GM23338 (cell line): ENCODE data around the gene WFDC8. TPM values are rescaled to one million over a fixed set of nuclear protein-coding genes. Genes with fewer than 3 reads are reported as not detected.

Experiments
- ATAC-seq: fragments of 200-7000 bp; cut with Tn5 transposase; 3 replicates; pipeline ENCODE4 v1.9.1; 2020
- DNase-seq: peaks from one replicate; pipeline ENCODE4 v3.0.0-alpha.2; 2015; ENCODE audit warnings: low spot score
- H2AFZ ChIP-seq: fragments of 200-600 bp; sonication (generic); 2 replicates; pipeline ENCODE4 v1.8.0; 2016; ENCODE audit warnings: antibody characterized with exemption, mild to moderate bottlenecking, moderate library complexity
- H3F3A ChIP-seq: fragments of 200-600 bp; sonication (generic); replicated peaks from 2 replicates; pipeline ENCODE4 v1.8.0; 2017; ENCODE audit warnings: antibody characterized with exemption, mixed run types, low read depth
- H3K27ac ChIP-seq: fragments of 200-600 bp; sonication (generic); 2 replicates; pipeline ENCODE4 v1.6.1; 2016; ENCODE audit warnings: low read depth
- H3K27me3 ChIP-seq: fragments of 200-600 bp; sonication (generic); 2 replicates; pipeline ENCODE4 v1.8.0; 2016; ENCODE audit warnings: mild to moderate bottlenecking, mixed run types, moderate library complexity; ENCODE audit not compliant: insufficient read depth
- H3K36me3 ChIP-seq: fragments of 200-600 bp; sonication (generic); 2 replicates; pipeline ENCODE4 v1.8.0; 2016; ENCODE audit warnings: mild to moderate bottlenecking; ENCODE audit not compliant: insufficient read depth
- H3K4me1 ChIP-seq: fragments of 200-600 bp; sonication (generic); 2 replicates; pipeline ENCODE4 v1.8.0; 2016; ENCODE audit warnings: mild to moderate bottlenecking, moderate library complexity; ENCODE audit not compliant: insufficient read depth
- H3K4me2 ChIP-seq: fragments of 200-600 bp; sonication (generic); 2 replicates; pipeline ENCODE4 v1.7.1; 2017; ENCODE audit warnings: mixed run types
- H3K4me3 ChIP-seq: fragments of 200-600 bp; sonication (generic); 2 replicates; pipeline ENCODE4 v1.6.1; 2016; ENCODE audit warnings: mixed run types
- H3K79me2 ChIP-seq: fragments of 200-600 bp; sonication (generic); replicated peaks from 2 replicates; pipeline ENCODE4 v1.8.0; 2017; ENCODE audit warnings: mild to moderate bottlenecking; ENCODE audit not compliant: insufficient read depth
- H3K9me2 ChIP-seq: fragments of 200-600 bp; sonication (generic); 2 replicates; pipeline ENCODE4 v1.8.0; 2017; ENCODE audit not compliant: insufficient read depth
- H4K20me1 ChIP-seq: fragments of 200-600 bp; sonication (generic); replicated peaks from 2 replicates; pipeline ENCODE4 v1.8.0; 2017; ENCODE audit warnings: mild to moderate bottlenecking; ENCODE audit not compliant: insufficient read depth
- H3K27ac Mint-ChIP-seq: 2 replicates; pipeline ENCODE4 v1.8.0; 2020; ENCODE audit warnings: inconsistent platforms, mild to moderate bottlenecking, moderate library complexity, mixed read lengths
- H3K27me3 Mint-ChIP-seq: 3 replicates; pipeline ENCODE4 v1.8.0; 2022; ENCODE audit warnings: low read depth, mild to moderate bottlenecking, moderate library complexity, mixed read lengths, inconsistent platforms; ENCODE audit not compliant: insufficient read depth, poor library complexity
- H3K36me3 Mint-ChIP-seq: 3 replicates; pipeline ENCODE4 v1.8.0; 2021; ENCODE audit warnings: low read depth, mild to moderate bottlenecking, inconsistent platforms, moderate library complexity, mixed read lengths
- H3K4me1 Mint-ChIP-seq: 3 replicates; pipeline ENCODE4 v1.8.0; 2020; ENCODE audit warnings: mild to moderate bottlenecking, inconsistent platforms, mixed read lengths
- H3K4me3 Mint-ChIP-seq: 3 replicates; pipeline ENCODE4 v1.8.0; 2021; ENCODE audit warnings: moderate library complexity, mild to moderate bottlenecking, inconsistent platforms, mixed read lengths
- H3K9me3 Mint-ChIP-seq: 3 replicates; pipeline ENCODE4 v1.8.0; 2020; ENCODE audit warnings: moderate library complexity, mild to moderate bottlenecking, inconsistent platforms, mixed read lengths
- EZH2phosphoT487 ChIP-seq: fragments of 200-600 bp; sonication (generic); IDR thresholded peaks from one replicate; pipeline ENCODE4 v1.8.1; 2018; ENCODE audit warnings: antibody characterized with exemption; ENCODE audit not compliant: unreplicated experiment
- POLR2AphosphoS5 ChIP-seq: IDR thresholded peaks from 2 replicates; pipeline ENCODE4 v1.6.1; 2016; ENCODE audit warnings: antibody characterized with exemption, low read depth
- ZNF331 ChIP-seq: fragments of 250-450 bp; sonication (Bioruptor Pico); IDR thresholded peaks from 2 replicates; pipeline ENCODE4 v1.5.0; 2020; ENCODE audit warnings: low read depth, mild to moderate bottlenecking, moderate library complexity
- polyA plus RNA-seq: library from polyadenylated mRNA; unstranded; fragments of >200 nt; fragmentation: Nextera tagmentation; extraction: Ambion mirVana; gene quantifications from 2 replicates; pipeline ENCODE4 v1.2.1, GENCODE V29; 2016
- total RNA-seq: library from RNA; depleted of rRNA; stranded (reverse); fragments of >200 nt; shearing (Covaris generic); gene quantifications from 2 replicates; pipeline ENCODE4 v1.2.3, GENCODE V29; 2014
- TF ChIP-seq, protein P1 (sequence below): fragments of 250-450 bp; sonication (Bioruptor Pico); IDR thresholded peaks from 2 replicates; pipeline ENCODE4 v1.5.0; 2020; ENCODE audit warnings: mild to moderate bottlenecking, moderate library complexity
- TF ChIP-seq, protein P2 (sequence below), 2 experiments: fragments of 200-600 bp in 1 of 2; sonication (generic) in 1 of 2; conservative IDR thresholded peaks; 2 replicates each; pipeline versions ENCODE4 v1.5.1 to v1.6.1; 2016 to 2017; ENCODE audit warnings: antibody characterized with exemption in 2 of 2, low read depth in 2 of 2, mild to moderate bottlenecking in 2 of 2, moderate library complexity in 1 of 2

WFDC8 gene
- total and polyA plus RNA-seq, 2 experiments from 2014 or later = 0.23 TPM; not detected in 1

GRCh38 chr20:45545754-45546453, 33.2 kb downstream of the WFDC8 start:
- H3K9me3 Mint-ChIP-seq = no peaks in the 10 kb centered on the region; the same call in 2 of the 3 replicates
- no peak overlapping the region for H3K4me3 Mint-ChIP-seq
- H4K20me1 ChIP-seq = no peaks in the 10 kb centered on the region
- TF ChIP-seq POLR2AphosphoS5 (no peak), ZNF331 (CRISPR knock-in tag) (no peak), EZH2phosphoT487 (no peak)
- TF ChIP-seq, protein P1, sequence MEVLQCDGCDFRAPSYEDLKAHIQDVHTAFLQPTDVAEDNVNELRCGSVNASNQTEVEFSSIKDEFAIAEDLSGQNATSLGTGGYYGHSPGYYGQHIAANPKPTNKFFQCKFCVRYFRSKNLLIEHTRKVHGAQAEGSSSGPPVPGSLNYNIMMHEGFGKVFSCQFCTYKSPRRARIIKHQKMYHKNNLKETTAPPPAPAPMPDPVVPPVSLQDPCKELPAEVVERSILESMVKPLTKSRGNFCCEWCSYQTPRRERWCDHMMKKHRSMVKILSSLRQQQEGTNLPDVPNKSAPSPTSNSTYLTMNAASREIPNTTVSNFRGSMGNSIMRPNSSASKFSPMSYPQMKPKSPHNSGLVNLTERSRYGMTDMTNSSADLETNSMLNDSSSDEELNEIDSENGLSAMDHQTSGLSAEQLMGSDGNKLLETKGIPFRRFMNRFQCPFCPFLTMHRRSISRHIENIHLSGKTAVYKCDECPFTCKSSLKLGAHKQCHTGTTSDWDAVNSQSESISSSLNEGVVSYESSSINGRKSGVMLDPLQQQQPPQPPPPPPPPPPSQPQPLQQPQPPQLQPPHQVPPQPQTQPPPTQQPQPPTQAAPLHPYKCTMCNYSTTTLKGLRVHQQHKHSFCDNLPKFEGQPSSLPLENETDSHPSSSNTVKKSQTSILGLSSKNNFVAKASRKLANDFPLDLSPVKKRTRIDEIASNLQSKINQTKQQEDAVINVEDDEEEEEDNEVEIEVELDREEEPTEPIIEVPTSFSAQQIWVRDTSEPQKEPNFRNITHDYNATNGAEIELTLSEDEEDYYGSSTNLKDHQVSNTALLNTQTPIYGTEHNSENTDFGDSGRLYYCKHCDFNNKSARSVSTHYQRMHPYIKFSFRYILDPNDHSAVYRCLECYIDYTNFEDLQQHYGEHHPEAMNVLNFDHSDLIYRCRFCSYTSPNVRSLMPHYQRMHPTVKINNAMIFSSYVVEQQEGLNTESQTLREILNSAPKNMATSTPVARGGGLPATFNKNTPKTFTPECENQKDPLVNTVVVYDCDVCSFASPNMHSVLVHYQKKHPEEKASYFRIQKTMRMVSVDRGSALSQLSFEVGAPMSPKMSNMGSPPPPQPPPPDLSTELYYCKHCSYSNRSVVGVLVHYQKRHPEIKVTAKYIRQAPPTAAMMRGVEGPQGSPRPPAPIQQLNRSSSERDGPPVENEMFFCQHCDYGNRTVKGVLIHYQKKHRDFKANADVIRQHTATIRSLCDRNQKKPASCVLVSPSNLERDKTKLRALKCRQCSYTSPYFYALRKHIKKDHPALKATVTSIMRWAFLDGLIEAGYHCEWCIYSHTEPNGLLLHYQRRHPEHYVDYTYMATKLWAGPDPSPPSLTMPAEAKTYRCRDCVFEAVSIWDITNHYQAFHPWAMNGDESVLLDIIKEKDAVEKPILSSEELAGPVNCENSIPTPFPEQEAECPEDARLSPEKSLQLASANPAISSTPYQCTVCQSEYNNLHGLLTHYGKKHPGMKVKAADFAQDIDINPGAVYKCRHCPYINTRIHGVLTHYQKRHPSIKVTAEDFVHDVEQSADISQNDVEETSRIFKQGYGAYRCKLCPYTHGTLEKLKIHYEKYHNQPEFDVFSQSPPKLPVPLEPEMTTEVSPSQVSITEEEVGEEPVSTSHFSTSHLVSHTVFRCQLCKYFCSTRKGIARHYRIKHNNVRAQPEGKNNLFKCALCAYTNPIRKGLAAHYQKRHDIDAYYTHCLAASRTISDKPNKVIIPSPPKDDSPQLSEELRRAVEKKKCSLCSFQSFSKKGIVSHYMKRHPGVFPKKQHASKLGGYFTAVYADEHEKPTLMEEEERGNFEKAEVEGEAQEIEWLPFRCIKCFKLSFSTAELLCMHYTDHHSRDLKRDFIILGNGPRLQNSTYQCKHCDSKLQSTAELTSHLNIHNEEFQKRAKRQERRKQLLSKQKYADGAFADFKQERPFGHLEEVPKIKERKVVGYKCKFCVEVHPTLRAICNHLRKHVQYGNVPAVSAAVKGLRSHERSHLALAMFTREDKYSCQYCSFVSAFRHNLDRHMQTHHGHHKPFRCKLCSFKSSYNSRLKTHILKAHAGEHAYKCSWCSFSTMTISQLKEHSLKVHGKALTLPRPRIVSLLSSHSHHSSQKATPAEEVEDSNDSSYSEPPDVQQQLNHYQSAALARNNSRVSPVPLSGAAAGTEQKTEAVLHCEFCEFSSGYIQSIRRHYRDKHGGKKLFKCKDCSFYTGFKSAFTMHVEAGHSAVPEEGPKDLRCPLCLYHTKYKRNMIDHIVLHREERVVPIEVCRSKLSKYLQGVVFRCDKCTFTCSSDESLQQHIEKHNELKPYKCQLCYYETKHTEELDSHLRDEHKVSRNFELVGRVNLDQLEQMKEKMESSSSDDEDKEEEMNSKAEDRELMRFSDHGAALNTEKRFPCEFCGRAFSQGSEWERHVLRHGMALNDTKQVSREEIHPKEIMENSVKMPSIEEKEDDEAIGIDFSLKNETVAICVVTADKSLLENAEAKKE (CRISPR knock-in tag) = no peak
- TF ChIP-seq, protein P2, sequence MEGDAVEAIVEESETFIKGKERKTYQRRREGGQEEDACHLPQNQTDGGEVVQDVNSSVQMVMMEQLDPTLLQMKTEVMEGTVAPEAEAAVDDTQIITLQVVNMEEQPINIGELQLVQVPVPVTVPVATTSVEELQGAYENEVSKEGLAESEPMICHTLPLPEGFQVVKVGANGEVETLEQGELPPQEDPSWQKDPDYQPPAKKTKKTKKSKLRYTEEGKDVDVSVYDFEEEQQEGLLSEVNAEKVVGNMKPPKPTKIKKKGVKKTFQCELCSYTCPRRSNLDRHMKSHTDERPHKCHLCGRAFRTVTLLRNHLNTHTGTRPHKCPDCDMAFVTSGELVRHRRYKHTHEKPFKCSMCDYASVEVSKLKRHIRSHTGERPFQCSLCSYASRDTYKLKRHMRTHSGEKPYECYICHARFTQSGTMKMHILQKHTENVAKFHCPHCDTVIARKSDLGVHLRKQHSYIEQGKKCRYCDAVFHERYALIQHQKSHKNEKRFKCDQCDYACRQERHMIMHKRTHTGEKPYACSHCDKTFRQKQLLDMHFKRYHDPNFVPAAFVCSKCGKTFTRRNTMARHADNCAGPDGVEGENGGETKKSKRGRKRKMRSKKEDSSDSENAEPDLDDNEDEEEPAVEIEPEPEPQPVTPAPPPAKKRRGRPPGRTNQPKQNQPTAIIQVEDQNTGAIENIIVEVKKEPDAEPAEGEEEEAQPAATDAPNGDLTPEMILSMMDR (conservative IDR thresholded peaks at IDR 0.05; ENCODE audit: low read depth in 2 of 2) = peak; percentile 72 to 73
- H3K4me2 ChIP-seq = no peak overlapping the region
- H3K4me1 Mint-ChIP-seq = peaks cover 8% of the 10 kb centered on the region; the same call in 2 of the 3 replicates
- H3K27ac ChIP-seq = no peak overlapping the region
- peak overlapping the region; percentile 70 for H3K27ac Mint-ChIP-seq
- 0 out of 2 replicates have a peak overlapping the region, but pooled peaks have one; percentile 39 for H2AFZ ChIP-seq
- peak; percentile 82 for DNase-seq
- H3K79me2 ChIP-seq = no peaks in the 10 kb centered on the region
- ATAC-seq = peak; percentile 94
- H3K9me2 ChIP-seq = peaks cover 9% of the 10 kb centered on the region; the same call in 1 of the 2 replicates
- H3K36me3 Mint-ChIP-seq = no peaks in the 10 kb centered on the region; the same call in 2 of the 3 replicates
- no peaks in the 10 kb centered on the region for H3K36me3 ChIP-seq
- no peaks in the 10 kb centered on the region for H3K4me1 ChIP-seq
- H3K27me3 Mint-ChIP-seq = peaks cover 1% of the 10 kb centered on the region
- no peaks in the 10 kb centered on the region for H3F3A ChIP-seq
- no peaks in the 10 kb centered on the region for H3K27me3 ChIP-seq
- H3K4me3 ChIP-seq = no peak overlapping the region
